H1 (cell line): ENCODE measurements around the gene HGD. TPM values are rescaled to one million over a fixed set of nuclear protein-coding genes. Genes with fewer than 3 reads are reported as not detected.

Experiments used
- JUN ChIP-seq: IDR thresholded peaks from 2 replicates; pipeline ENCODE4 v1.6.1; 2011; ENCODE audit warnings: low read depth, mild to moderate bottlenecking, improper control_type of control experiment, low read length
- RFX5 ChIP-seq: IDR thresholded peaks from 2 replicates; pipeline ENCODE4 v1.6.1; 2011; ENCODE audit warnings: low read depth, low read length, improper control_type of control experiment, borderline replicate concordance
- RNF2 ChIP-seq: fragments of 200-900, 300-1000 bp; sonication (generic); IDR thresholded peaks from 2 replicates; pipeline ENCODE4 v1.7.1; 2016; ENCODE audit warnings: borderline replicate concordance, low read depth, mild to moderate bottlenecking, antibody characterized with exemption, low read length; ENCODE audit not compliant: poor library complexity, severe bottlenecking; ENCODE audit errors: missing control alignments
- SRF ChIP-seq: IDR thresholded peaks from 2 replicates; pipeline ENCODE4 v1.6.1; 2011; ENCODE audit warnings: mild to moderate bottlenecking, low read depth, low read length, moderate library complexity
- TAF7 ChIP-seq: optimal IDR thresholded peaks from 2 replicates; pipeline ENCODE3; 2011; ENCODE audit warnings: low read depth, mild to moderate bottlenecking, inconsistent platforms, low read length, moderate library complexity, borderline replicate concordance
- polyA plus RNA-seq, 7 experiments: library from polyadenylated mRNA; depleted of rRNA in 3 of 7; stranded (reverse) in 5 of 7; unstranded in 2 of 7; fragments of >200 nt in 5 of 7; fragments of 200-250 nt in 2 of 7; gene quantifications; 1 replicate in 5 of 7; 2 replicates in 1 of 7; 4 replicates in 1 of 7; pipeline versions ENCODE4 v1.2.1 to v1.2.3, GENCODE V29; 2011 to 2013; ENCODE audit warnings: missing spikeins in 2 of 7, mixed read lengths in 2 of 7
- total RNA-seq: library from RNA; stranded (reverse); fragmentation: NEBNext Ultra II Directional; extraction: Animal tissue kit (Norgen Biotek cat#: 25700); gene quantifications from 2 replicates; pipeline ENCODE4 v1.2.1, GENCODE V29; 2021
- TF ChIP-seq, protein P1 (sequence below): fragments of 300-600 bp; sonication (generic); IDR thresholded peaks from 2 replicates; pipeline ENCODE4 v1.7.1; 2012; ENCODE audit warnings: low read length, moderate library complexity, mild to moderate bottlenecking, inconsistent platforms; ENCODE audit not compliant: insufficient replicate concordance

Gene HGD
- total and polyA plus RNA-seq, 2 of the 8 experiments (the other 6 are each of a cell fraction or from before 2014, with no cell fraction given): 0.11 TPM; not detected in 1

DNA sequence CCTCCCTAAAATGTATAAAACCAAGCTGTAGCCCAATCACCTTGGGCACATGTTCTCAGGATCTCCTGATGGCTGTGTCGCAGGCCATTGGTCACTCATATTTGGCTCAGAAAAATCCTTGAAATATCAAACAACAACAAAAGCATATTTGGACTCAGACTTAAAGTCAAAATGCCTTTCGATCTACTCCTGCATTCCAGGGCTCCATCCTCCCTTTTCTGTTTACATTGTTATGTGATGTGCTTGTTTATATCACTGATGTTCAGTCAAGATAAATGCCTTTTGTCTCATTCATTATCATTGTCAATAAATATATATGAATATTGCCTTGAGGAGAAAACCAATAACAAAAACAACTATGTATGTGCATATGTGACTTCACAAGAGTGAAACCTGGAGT lies 31.7 kb downstream of the HGD start (continued):
- TF ChIP-seq, protein P1, sequence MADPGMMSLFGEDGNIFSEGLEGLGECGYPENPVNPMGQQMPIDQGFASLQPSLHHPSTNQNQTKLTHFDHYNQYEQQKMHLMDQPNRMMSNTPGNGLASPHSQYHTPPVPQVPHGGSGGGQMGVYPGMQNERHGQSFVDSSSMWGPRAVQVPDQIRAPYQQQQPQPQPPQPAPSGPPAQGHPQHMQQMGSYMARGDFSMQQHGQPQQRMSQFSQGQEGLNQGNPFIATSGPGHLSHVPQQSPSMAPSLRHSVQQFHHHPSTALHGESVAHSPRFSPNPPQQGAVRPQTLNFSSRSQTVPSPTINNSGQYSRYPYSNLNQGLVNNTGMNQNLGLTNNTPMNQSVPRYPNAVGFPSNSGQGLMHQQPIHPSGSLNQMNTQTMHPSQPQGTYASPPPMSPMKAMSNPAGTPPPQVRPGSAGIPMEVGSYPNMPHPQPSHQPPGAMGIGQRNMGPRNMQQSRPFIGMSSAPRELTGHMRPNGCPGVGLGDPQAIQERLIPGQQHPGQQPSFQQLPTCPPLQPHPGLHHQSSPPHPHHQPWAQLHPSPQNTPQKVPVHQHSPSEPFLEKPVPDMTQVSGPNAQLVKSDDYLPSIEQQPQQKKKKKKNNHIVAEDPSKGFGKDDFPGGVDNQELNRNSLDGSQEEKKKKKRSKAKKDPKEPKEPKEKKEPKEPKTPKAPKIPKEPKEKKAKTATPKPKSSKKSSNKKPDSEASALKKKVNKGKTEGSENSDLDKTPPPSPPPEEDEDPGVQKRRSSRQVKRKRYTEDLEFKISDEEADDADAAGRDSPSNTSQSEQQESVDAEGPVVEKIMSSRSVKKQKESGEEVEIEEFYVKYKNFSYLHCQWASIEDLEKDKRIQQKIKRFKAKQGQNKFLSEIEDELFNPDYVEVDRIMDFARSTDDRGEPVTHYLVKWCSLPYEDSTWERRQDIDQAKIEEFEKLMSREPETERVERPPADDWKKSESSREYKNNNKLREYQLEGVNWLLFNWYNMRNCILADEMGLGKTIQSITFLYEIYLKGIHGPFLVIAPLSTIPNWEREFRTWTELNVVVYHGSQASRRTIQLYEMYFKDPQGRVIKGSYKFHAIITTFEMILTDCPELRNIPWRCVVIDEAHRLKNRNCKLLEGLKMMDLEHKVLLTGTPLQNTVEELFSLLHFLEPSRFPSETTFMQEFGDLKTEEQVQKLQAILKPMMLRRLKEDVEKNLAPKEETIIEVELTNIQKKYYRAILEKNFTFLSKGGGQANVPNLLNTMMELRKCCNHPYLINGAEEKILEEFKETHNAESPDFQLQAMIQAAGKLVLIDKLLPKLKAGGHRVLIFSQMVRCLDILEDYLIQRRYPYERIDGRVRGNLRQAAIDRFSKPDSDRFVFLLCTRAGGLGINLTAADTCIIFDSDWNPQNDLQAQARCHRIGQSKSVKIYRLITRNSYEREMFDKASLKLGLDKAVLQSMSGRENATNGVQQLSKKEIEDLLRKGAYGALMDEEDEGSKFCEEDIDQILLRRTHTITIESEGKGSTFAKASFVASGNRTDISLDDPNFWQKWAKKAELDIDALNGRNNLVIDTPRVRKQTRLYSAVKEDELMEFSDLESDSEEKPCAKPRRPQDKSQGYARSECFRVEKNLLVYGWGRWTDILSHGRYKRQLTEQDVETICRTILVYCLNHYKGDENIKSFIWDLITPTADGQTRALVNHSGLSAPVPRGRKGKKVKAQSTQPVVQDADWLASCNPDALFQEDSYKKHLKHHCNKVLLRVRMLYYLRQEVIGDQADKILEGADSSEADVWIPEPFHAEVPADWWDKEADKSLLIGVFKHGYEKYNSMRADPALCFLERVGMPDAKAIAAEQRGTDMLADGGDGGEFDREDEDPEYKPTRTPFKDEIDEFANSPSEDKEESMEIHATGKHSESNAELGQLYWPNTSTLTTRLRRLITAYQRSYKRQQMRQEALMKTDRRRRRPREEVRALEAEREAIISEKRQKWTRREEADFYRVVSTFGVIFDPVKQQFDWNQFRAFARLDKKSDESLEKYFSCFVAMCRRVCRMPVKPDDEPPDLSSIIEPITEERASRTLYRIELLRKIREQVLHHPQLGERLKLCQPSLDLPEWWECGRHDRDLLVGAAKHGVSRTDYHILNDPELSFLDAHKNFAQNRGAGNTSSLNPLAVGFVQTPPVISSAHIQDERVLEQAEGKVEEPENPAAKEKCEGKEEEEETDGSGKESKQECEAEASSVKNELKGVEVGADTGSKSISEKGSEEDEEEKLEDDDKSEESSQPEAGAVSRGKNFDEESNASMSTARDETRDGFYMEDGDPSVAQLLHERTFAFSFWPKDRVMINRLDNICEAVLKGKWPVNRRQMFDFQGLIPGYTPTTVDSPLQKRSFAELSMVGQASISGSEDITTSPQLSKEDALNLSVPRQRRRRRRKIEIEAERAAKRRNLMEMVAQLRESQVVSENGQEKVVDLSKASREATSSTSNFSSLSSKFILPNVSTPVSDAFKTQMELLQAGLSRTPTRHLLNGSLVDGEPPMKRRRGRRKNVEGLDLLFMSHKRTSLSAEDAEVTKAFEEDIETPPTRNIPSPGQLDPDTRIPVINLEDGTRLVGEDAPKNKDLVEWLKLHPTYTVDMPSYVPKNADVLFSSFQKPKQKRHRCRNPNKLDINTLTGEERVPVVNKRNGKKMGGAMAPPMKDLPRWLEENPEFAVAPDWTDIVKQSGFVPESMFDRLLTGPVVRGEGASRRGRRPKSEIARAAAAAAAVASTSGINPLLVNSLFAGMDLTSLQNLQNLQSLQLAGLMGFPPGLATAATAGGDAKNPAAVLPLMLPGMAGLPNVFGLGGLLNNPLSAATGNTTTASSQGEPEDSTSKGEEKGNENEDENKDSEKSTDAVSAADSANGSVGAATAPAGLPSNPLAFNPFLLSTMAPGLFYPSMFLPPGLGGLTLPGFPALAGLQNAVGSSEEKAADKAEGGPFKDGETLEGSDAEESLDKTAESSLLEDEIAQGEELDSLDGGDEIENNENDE: no peak
- no peak for TF ChIP-seq RNF2
- no peak for TF ChIP-seq JUN
- TF ChIP-seq TAF7: no peak
- no peak for TF ChIP-seq RFX5
- no peak for TF ChIP-seq SRF
